Loucy (cell line): ENCODE measurements around the gene LRP1-AS.

ENCODE experiments used
- H2AFZ ChIP-seq: fragments of 200-600 bp; sonication (generic); 2 replicates; pipeline ENCODE4 v1.6.0; 2016; ENCODE audit warnings: antibody characterized with exemption, mild to moderate bottlenecking, low read length, moderate library complexity
- H3F3A ChIP-seq: fragments of 200-600 bp; 2 replicates; pipeline ENCODE4 v1.6.0; 2016; ENCODE audit warnings: antibody characterized with exemption, low read depth, mild to moderate bottlenecking
- H3K27me3 ChIP-seq: fragments of 200-600 bp; sonication (generic); 2 replicates; pipeline ENCODE4 v1.6.1; 2014; ENCODE audit warnings: low read length, mild to moderate bottlenecking; ENCODE audit not compliant: insufficient read depth, poor library complexity, severe bottlenecking
- H3K36me3 ChIP-seq: fragments of 200-600 bp; sonication (generic); 2 replicates; pipeline ENCODE4 v1.6.1; 2016; ENCODE audit warnings: low read length; ENCODE audit not compliant: insufficient read depth
- H3K4me1 ChIP-seq: fragments of 200-600 bp; sonication (generic); 2 replicates; pipeline ENCODE4 v1.5.1; 2014; ENCODE audit warnings: low read length, mild to moderate bottlenecking; ENCODE audit not compliant: insufficient read depth, poor library complexity, severe bottlenecking
- H3K4me2 ChIP-seq: fragments of 200-600 bp; sonication (generic); 2 replicates; pipeline ENCODE4 v1.6.0; 2014; ENCODE audit warnings: antibody characterized with exemption, low read length, low read depth, mild to moderate bottlenecking; ENCODE audit not compliant: poor library complexity, severe bottlenecking
- H3K4me3 ChIP-seq: fragments of 200-600 bp; sonication (generic); 2 replicates; pipeline ENCODE4 v1.5.1; 2014; ENCODE audit warnings: low read length, mild to moderate bottlenecking, mixed read lengths; ENCODE audit not compliant: poor library complexity, severe bottlenecking
- H3K79me2 ChIP-seq: fragments of 200-600 bp; sonication (generic); 2 replicates; pipeline ENCODE4 v1.6.1; 2014; ENCODE audit warnings: low read length; ENCODE audit not compliant: insufficient read depth
- H3K9ac ChIP-seq: fragments of 200-600 bp; sonication (generic); 2 replicates; pipeline ENCODE4 v1.6.0; 2014; ENCODE audit warnings: mild to moderate bottlenecking, low read depth, low read length, moderate library complexity; ENCODE audit not compliant: poor library complexity, severe bottlenecking
- H3K9me2 ChIP-seq: fragments of 200-600 bp; sonication (generic); replicated peaks from 2 replicates; pipeline ENCODE4 v1.6.1; 2016; ENCODE audit warnings: low read depth, low read length, mixed read lengths
- H3K9me3 ChIP-seq: fragments of 200-600 bp; sonication (generic); 2 replicates; pipeline ENCODE4 v1.6.1; 2014; ENCODE audit warnings: mild to moderate bottlenecking, antibody characterized with exemption, low read length, low read depth; ENCODE audit not compliant: insufficient read depth
- H4K20me1 ChIP-seq: fragments of 200-600 bp; sonication (generic); 2 replicates; pipeline ENCODE4 v1.6.0; 2014; ENCODE audit warnings: antibody characterized with exemption, low read length, mild to moderate bottlenecking; ENCODE audit not compliant: insufficient read depth, poor library complexity, severe bottlenecking
- CTCF ChIP-seq: fragments of 200-600 bp; sonication (generic); conservative IDR thresholded peaks from 2 replicates; pipeline ENCODE4 v1.5.1; 2014; ENCODE audit warnings: mild to moderate bottlenecking, antibody characterized with exemption, low read length
- EZH2phosphoT487 ChIP-seq: fragments of 200-600 bp; IDR thresholded peaks from 2 replicates; pipeline ENCODE4 v1.6.1; 2018; ENCODE audit warnings: antibody characterized with exemption, mild to moderate bottlenecking, moderate library complexity, borderline replicate concordance

LRP1-AS gene

GRCh38 chr12:57187222-57188089, 40.0 kb upstream of the LRP1-AS start:
- no peaks in the 10 kb centered on the region; the same call in 1 of the 2 replicates for H3K36me3 ChIP-seq
- no peak overlapping the region for H3K4me2 ChIP-seq
- TF ChIP-seq CTCF = no peak
- TF ChIP-seq EZH2phosphoT487 = no peak

GRCh38 chr12:57185906-57186508, 38.6 kb upstream of the LRP1-AS start:
- no peaks in the 10 kb centered on the region for H3F3A ChIP-seq
- H3K9me3 ChIP-seq = no peaks in the 10 kb centered on the region
- no peak overlapping the region for H3K4me3 ChIP-seq
- no peak overlapping the region for H3K9ac ChIP-seq
- no peaks in the 10 kb centered on the region for H3K9me2 ChIP-seq
- no peaks in the 10 kb centered on the region for H3K27me3 ChIP-seq
- H2AFZ ChIP-seq = no peak overlapping the region
- no peaks in the 10 kb centered on the region for H3K4me1 ChIP-seq
- no peaks in the 10 kb centered on the region for H3K79me2 ChIP-seq
- H3K36me3 ChIP-seq = no peaks in the 10 kb centered on the region
- no peaks in the 10 kb centered on the region for H4K20me1 ChIP-seq
- TF ChIP-seq EZH2phosphoT487 (no peak), CTCF (no peak)
- H3K4me2 ChIP-seq = no peak overlapping the region

More at GRCh38 chr12:57187222-57188089, 40.0 kb upstream of the LRP1-AS start:
- Histone ChIP-seq H3K79me2 (no peaks in the 10 kb centered on the region), H3K9me2 (no peaks in the 10 kb centered on the region), H3K9ac (no peak overlapping the region), H4K20me1 (no peaks in the 10 kb centered on the region), H3F3A (no peaks in the 10 kb centered on the region), H3K27me3 (no peaks in the 10 kb centered on the region), H3K9me3 (no peaks in the 10 kb centered on the region), H3K4me1 (no peaks in the 10 kb centered on the region), H3K4me3 (no peak overlapping the region), H2AFZ (no peak overlapping the region)

GRCh38 chr12:57185403-57185802, 38.0 kb upstream of the LRP1-AS start:
- no peaks in the 10 kb centered on the region for H3K79me2 ChIP-seq

More at GRCh38 chr12:57185403-57185802, 38.0 kb upstream of the LRP1-AS start:
- Histone ChIP-seq H3F3A (no peaks in the 10 kb centered on the region), H3K4me2 (no peak overlapping the region), H3K4me3 (no peak overlapping the region), H3K9me2 (no peaks in the 10 kb centered on the region), H4K20me1 (no peaks in the 10 kb centered on the region), H3K36me3 (no peaks in the 10 kb centered on the region), H3K9me3 (no peaks in the 10 kb centered on the region), H3K9ac (no peak overlapping the region), H3K4me1 (no peaks in the 10 kb centered on the region), H2AFZ (no peak overlapping the region), H3K27me3 (no peaks in the 10 kb centered on the region)
- TF ChIP-seq EZH2phosphoT487 (no peak), CTCF (no peak)
